ENCODE measurements around the gene PER2. TPM values are rescaled to one million over a fixed set of nuclear protein-coding genes. Genes with fewer than 3 reads are reported as not detected.

The PER2 gene
- total and polyA plus RNA-seq, 2 donors (not counting 3 experiments of a cell fraction or from before 2014, with no cell fraction given), result 0.86 to 3.8 TPM

GRCh38 chr2:238286095-238286494 lies 2.3 kb downstream of the PER2 start:
- BruUV-seq (replicated peaks), result no TSS peak
- ChIA-PET POLR2A (no interaction called here), CTCF (interaction anchor here (3.4 kb wide), 1 partner anchor 22 kb away, joined by 21 read pairs; no protein-coding TSS in a partner anchor)
- no peak for FAIRE-seq
- dilution Hi-C loops (cut with MboI; ENCODE audit: extremely low pct_ligation_motif_present, low sequenced_read_pairs) (no loop called here), intact Hi-C loops (cut with micrococcal nuclease) (no loop called here)
- H3K27ac ChIP-seq (ENCODE audit: insufficient read depth, low read depth, low read length), result no peak overlapping the region
- H2AFZ ChIP-seq (ENCODE audit: low read depth, low read length), result no peak overlapping the region
- H3K4me2 ChIP-seq (ENCODE audit: insufficient read depth, low read length), result no peak overlapping the region
- H3K36me3 ChIP-seq (ENCODE audit: control insufficient read depth in 2 of 2, extremely low read depth in 1 of 2, insufficient read depth in 2 of 2, low read length in 2 of 2), result no peaks in the 10 kb centered on the region
- H3K9me3 ChIP-seq (replicated peaks; ENCODE audit: control insufficient read depth, insufficient read depth, low read length), result no peaks in the 10 kb centered on the region
- no peaks in the 10 kb centered on the region for H4K20me1 ChIP-seq (replicated peaks; ENCODE audit: control insufficient read depth, extremely low read depth, insufficient read depth, low read length)
- H3K4me1 ChIP-seq (ENCODE audit: control insufficient read depth, extremely low read depth, insufficient read depth, low read length), result peaks cover 14% of the 10 kb centered on the region
- H3K79me2 ChIP-seq (ENCODE audit: control insufficient read depth, insufficient read depth, low read length), result no peaks in the 10 kb centered on the region
- no peak overlapping the region for H3K4me3 ChIP-seq (replicated peaks in 1 of 3; ENCODE audit: insufficient read depth in 1 of 3, low read depth in 1 of 3, low read length in 3 of 3)
- H3K9me1 ChIP-seq (replicated peaks; ENCODE audit: control insufficient read depth, extremely low read depth, insufficient read depth, low read length), result no peaks in the 10 kb centered on the region
- TF ChIP-seq MAX (IDR thresholded peaks at IDR 0.05; ENCODE audit: insufficient read depth, insufficient read length), result no peak
- no peak for TF ChIP-seq JUN (IDR thresholded peaks at IDR 0.05; ENCODE audit: borderline replicate concordance, insufficient read depth, insufficient read length, low read depth)
- TF ChIP-seq CTCF (IDR thresholded peaks at IDR 0.05; ENCODE audit: extremely low read depth in 1 of 2, insufficient read depth in 1 of 2, low read depth in 1 of 2, low read length in 2 of 2), result no peak
- TF ChIP-seq POLR2AphosphoS5 (IDR thresholded peaks at IDR 0.05; ENCODE audit: insufficient read depth, low read depth, low read length), result no peak
- no peak for TF ChIP-seq EZH2 (IDR thresholded peaks at IDR 0.05; ENCODE audit: borderline replicate concordance, low read depth, low read length, severe bottlenecking)
- TF ChIP-seq FOS (IDR thresholded peaks at IDR 0.05; ENCODE audit: borderline replicate concordance, insufficient read depth, low read length), result no peak
- no peak for TF ChIP-seq MYC (IDR thresholded peaks at IDR 0.05; ENCODE audit: low read depth, low read length)
- TF ChIP-seq POLR2A (IDR thresholded peaks at IDR 0.05; ENCODE audit: low read depth, low read length), result no peak
- H3K27me3 ChIP-seq (ENCODE audit: control insufficient read depth in 2 of 2, insufficient read depth in 2 of 2, low read length in 2 of 2), result no peaks in the 10 kb centered on the region
- no peak for DNase-seq (ENCODE audit: low read depth, low spot score)
- no peak overlapping the region for H3K9ac ChIP-seq (replicated peaks; ENCODE audit: extremely low read depth, insufficient read depth, low read length)
